ENCODE data around the gene IFIT1B.

IFIT1B gene

GRCh38 chr10:89363729-89364442 lies 14.0 kb upstream of the IFIT1B start:
- no peak for DNase-seq
- no peaks in the 10 kb centered on the region for H3K36me3 ChIP-seq (replicated peaks)
- no peak overlapping the region for H3K27ac ChIP-seq
- in situ Hi-C loops (cut with HindIII; ENCODE audit: low pct_ligation_motif_present, low sequenced_read_pairs) = no loop called here
- no peak overlapping the region for H3K4me3 ChIP-seq (ENCODE audit: low read depth, low read length)
- no peak for TF ChIP-seq CTCF (IDR thresholded peaks at IDR 0.05; ENCODE audit: low read depth, low read length, missing control alignments)
- H3K27me3 ChIP-seq (replicated peaks) = no peaks in the 10 kb centered on the region

GRCh38 chr10:89364531-89364930 lies 13.3 kb upstream of the IFIT1B start:
- DNase-seq = no peak
- TF ChIP-seq CTCF (IDR thresholded peaks at IDR 0.05; ENCODE audit: low read depth, low read length, missing control alignments) = no peak
- Histone ChIP-seq H3K27ac (no peak overlapping the region), H3K27me3 (replicated peaks) (no peaks in the 10 kb centered on the region), H3K4me3 (ENCODE audit: low read depth, low read length) (no peak overlapping the region), H3K36me3 (replicated peaks) (no peaks in the 10 kb centered on the region)
- in situ Hi-C loops (cut with HindIII; ENCODE audit: low pct_ligation_motif_present, low sequenced_read_pairs) = no loop called here

- Histone ChIP-seq H3K4me3 (ENCODE audit: low read depth, low read length) (no peak overlapping the region), H3K27me3 (replicated peaks) (no peaks in the 10 kb centered on the region), H3K36me3 (replicated peaks) (no peaks in the 10 kb centered on the region), H3K27ac (no peak overlapping the region)
- DNase-seq = no peak
- TF ChIP-seq CTCF (IDR thresholded peaks at IDR 0.05; ENCODE audit: low read depth, low read length, missing control alignments) = no peak
- in situ Hi-C loops (cut with HindIII; ENCODE audit: low pct_ligation_motif_present, low sequenced_read_pairs) = no loop called here
Observed at GRCh38 chr10:89367529-89367928, 10.3 kb upstream of the IFIT1B start.

- H3K27me3 ChIP-seq (replicated peaks) = no peaks in the 10 kb centered on the region
- no peaks in the 10 kb centered on the region for H3K36me3 ChIP-seq (replicated peaks)
- no peak for TF ChIP-seq CTCF (IDR thresholded peaks at IDR 0.05; ENCODE audit: low read depth, low read length, missing control alignments)
- H3K4me3 ChIP-seq (ENCODE audit: low read depth, low read length) = no peak overlapping the region
- in situ Hi-C loops (cut with HindIII; ENCODE audit: low pct_ligation_motif_present, low sequenced_read_pairs) = no loop called here
- no peak for DNase-seq
- H3K27ac ChIP-seq = no peak overlapping the region
Observed at GRCh38 chr10:89368129-89368528, 9.7 kb upstream of the IFIT1B start.

- peak; percentile 63 for TF ChIP-seq CTCF (IDR thresholded peaks at IDR 0.05; ENCODE audit: low read depth, low read length, missing control alignments)
- no peak overlapping the region for H3K4me3 ChIP-seq (ENCODE audit: low read depth, low read length)
- H3K27ac ChIP-seq = no peak overlapping the region
- H3K36me3 ChIP-seq (replicated peaks) = no peaks in the 10 kb centered on the region
- in situ Hi-C loops (cut with HindIII; ENCODE audit: low pct_ligation_motif_present, low sequenced_read_pairs) = no loop called here
- peak; percentile 48 for DNase-seq
- no peaks in the 10 kb centered on the region for H3K27me3 ChIP-seq (replicated peaks)
Observed at GRCh38 chr10:89369156-89370105, 8.4 kb upstream of the IFIT1B start.

Data from brain microvascular endothelial cell (primary cell).